ENCODE results near the gene CYTH4.

The CYTH4 gene

DNA sequence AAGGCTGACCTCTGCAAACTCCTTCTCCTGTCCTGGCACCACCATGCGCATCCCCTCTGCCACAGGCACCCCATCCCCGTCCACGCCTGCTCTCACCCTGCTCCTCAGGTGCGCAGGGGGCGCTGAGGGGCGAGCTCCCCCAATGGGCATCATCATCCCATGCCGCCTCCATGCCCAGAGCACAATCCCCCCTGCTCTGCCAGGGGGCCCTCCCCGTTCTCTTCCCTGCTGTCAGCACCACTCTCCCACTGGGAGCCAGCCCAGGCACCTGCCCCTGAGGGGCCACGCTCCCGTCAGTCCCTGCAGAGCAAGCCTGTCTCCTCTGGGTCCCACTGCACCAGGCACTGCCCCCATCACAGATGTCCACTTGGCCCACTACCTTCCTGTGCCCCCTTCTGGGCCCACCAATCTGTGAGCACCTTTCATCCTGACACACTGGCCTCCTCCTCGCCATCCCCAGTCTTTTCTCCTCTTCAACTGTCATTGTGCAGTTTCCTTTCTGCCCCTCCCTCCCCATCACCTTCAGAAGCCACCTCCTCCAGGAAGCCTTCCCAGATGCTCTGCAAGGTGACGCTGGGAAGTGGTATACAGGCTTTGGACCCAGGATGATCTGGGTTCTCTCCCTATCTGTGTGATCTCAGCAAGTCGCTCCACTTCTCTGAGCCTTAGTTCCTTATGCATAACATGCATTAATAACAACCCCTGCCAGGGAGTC lies 62.6 kb downstream of the CYTH4 start:
- DNase-seq (ENCODE audit: low spot score) (no peak), FAIRE-seq (no peak)

DNA sequence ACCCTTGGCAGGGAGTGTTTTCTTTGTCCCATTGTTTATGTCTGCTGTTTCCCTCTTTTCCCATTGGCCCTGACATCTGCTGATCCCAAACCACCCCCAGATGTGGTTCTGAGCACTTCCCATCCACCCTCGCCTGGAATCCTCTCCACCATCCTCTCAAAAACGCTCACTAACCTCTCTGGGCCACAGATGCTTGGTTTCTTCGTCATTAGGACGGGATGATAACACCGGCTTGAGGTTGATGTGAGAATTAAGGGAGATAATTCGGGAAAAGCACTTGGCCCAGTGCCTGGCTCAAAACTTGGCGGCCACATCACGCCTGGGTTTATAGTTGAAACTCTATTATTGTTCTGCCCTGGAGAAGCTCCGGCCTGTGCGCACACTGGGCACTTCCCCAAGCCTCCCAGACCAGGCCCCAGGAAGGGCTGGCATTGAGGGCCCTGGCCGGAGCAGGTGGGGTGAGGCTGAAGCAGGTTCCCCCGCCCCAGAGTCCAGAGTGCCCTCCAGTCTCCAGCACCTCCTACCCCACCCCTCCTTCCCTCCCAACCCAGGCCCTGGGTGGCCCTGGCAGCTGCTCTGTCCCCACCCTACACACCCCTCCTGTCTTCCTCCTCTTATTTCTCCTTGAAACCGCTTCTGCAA lies 63.7 kb downstream of the CYTH4 start:
- peak; percentile 44 for DNase-seq (ENCODE audit: low spot score)
- FAIRE-seq = peak; percentile 61

DNA sequence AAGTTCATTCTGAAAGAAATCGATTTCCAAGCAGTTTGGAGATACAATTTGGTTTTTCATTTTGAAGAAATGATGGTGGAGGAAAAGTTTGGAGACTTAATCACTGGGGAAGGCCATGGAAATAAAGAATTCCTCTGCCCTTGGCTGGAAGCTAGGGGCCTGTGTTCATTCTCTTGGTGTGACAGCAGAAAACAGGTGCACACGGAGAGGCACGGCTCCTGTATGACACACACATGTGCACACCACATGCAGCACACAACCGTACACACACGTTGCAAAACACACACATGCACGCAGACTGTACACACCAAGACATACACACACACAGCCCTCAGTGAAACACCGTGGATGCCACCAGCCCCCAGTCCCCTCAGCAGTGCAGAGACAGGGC lies 64.2 kb downstream of the CYTH4 start:
- DNase-seq (ENCODE audit: low spot score) = no peak
- FAIRE-seq = no peak

DNA sequence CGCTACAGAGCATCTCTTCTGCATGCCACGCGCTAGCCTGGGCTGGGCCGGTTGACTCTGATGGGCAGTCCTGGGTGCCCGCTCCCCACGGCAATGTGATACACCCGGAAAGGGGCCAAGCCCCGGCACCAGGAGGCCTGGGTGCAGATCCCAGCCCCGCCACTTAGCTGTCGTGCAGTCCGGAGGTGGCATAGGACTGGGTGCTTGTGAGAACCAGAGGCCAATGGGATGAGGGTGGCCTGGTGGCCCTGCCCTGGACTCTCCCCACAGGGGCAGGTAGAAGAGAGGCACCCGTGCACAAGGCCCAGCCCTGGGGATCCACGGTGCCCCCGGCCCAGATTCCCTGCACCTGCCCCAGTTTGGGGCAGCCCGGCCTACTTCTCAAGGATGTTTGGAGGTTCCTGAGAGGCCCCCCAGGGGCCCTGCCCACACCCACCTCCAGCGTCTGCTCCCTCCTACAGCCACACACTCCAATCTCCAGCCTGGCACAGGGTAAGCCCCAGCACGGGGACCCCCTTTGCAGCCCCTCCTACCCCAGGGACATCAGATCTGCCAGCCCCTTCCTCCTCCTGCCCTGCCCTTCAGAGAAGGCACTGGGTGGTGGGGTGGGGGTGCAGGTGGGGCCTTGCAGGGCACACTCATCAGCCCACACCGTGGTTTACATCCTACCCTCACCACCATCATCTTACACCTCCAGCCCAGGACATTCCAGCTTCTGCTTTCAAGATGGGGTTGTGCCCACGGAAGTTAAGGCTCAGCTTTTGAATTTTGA lies 66.9 kb downstream of the CYTH4 start:
- no peak for FAIRE-seq

DNA sequence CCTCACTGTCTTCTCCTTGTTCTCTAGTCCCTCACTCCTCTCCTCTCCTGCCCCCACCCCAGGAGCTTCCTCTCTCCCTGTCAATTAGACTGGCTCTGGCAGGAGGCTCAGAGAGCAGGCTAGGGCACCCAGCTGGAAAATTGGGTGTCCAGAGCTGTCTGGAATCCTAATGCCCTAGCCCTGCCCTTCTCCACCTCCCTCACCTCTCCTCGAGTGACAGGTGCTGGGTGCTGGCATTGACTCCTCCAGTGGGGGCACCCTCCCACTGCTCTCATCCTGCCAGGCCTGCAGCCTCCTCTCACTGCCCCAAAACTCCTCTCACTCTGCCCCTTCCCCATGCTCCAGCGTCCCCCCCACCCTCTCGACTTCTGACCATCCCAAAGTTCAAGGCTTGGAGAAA lies 68.9 kb downstream of the CYTH4 start:
- no peak for FAIRE-seq

More for the DNA sequence above, 66.9 kb downstream of the CYTH4 start:
- DNase-seq (ENCODE audit: low spot score) = no peak

DNA sequence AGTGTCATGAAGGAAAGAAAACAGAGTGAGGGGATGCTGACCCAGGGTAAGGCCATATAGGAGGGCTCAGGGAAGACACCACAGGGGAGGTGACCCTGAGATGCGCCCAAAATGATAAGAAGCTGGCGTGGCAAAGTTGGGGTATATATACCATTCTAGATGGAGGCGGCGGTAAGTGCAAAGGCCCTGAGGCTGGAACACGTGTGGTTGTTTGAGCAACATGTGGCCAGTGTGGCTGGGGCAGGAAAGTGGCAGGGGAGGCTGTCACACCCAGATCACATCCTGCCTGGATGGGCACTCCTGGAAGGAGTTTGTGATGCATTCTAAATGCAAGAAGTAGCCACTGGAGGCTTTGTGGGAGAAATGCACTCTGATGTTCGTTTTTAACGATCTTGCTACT lies 70.2 kb downstream of the CYTH4 start:
- FAIRE-seq (no peak), DNase-seq (ENCODE audit: low spot score) (no peak)

More for the DNA sequence above, 68.9 kb downstream of the CYTH4 start:
- no peak for DNase-seq (ENCODE audit: low spot score)

DNA sequence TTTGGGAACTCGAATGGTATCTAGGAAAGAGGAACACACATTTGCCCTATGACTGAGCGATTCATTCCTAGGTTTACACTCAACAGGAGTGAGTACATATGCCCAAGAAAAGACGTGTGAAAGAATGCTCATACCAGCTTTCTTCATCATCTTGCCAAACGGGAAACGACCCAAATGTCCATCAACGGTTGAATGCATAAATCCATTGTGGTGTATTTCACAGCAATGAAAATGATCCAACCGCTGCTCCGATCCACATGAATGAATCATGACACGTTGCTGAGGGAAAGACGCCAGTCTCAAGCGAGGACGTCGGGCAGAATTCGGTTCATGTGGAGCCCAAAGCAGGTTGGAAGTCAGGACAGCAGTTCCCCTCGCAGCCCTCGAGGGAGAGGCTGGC lies 71.5 kb downstream of the CYTH4 start:
- FAIRE-seq (peak; percentile 94), DNase-seq (ENCODE audit: low spot score) (peak; percentile 93)

DNA sequence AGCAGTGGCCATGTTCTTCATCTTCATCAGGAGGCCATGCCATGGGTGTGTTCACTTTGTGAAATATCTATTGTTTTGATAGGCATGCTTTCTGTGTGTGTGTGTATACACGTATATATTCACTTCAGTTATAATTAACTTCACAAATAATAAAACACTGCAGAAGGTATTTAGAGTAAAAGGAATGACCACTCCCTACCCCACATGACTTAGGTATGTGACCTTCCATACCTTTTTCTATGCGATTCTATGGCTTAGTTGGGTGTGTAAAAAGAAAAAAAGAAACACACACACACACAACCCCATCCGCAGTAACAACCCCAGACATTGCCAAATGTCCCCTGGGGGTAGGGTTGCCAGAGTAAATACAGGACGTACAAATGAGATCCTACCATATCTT lies 72.0 kb downstream of the CYTH4 start:
- DNase-seq (ENCODE audit: low spot score) = no peak
- no peak for FAIRE-seq

DNA sequence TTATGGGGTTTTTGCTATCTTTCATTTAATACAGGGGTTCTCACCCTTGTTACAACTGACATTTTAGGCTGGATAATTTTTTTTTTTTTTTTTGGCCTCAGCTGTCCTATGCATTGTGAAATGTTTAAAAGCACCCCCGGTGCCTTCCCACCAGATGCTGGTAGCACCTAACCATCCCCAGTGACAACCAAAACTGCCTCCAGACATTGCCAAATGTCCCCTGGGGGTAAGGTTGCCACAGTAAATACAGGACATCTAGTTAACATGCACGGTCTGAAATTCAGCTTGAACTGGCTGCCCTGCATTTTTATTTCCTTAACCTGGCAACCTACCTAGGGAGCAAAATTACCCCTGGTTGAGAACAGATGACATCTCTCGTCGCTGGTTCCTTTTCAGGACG lies 72.4 kb downstream of the CYTH4 start:
- FAIRE-seq = no peak
- DNase-seq (ENCODE audit: low spot score) = no peak

DNA sequence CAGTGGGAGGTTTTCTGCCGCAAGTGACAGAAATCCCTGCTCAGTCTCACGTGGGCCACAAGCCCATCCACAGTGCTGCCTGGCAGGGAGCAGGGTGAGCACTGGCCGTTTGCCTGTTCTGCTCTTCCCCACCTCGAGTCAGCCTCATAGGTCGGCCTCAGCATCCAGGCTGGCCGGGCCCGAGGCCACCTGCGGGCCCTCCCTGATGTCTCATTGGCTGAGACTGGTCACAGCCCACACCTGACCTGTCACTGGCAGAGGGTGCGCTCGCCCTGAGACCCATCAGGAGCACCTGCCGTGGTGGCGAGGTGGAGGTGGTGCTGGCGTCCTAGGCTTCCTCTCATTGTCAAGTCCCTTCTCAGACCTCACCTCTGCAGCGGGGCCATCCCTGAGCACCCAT lies 72.9 kb downstream of the CYTH4 start:
- FAIRE-seq = no peak

DNA sequence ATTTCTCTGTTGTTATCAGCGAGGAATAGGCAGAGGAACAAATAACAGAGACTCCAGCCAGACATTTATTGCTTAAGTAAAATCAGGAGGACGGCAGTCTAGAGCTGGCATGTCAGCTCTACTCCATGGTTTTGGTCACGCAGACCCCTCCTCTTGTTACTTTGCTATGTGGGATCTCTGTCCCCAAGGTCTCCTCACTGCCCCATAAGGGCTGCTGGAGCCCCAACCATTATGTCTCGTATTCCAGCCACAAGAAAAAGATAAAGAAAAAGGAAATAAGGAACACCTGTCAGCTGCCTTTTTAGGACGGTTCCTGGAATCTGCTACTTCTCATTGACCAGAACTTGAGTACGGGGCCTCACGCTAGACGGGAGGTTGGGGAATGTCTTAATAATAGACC lies 74.6 kb downstream of the CYTH4 start:
- FAIRE-seq (no peak), DNase-seq (ENCODE audit: low spot score) (no peak)

More for the DNA sequence above, 72.9 kb downstream of the CYTH4 start:
- no peak for DNase-seq (ENCODE audit: low spot score)

DNA sequence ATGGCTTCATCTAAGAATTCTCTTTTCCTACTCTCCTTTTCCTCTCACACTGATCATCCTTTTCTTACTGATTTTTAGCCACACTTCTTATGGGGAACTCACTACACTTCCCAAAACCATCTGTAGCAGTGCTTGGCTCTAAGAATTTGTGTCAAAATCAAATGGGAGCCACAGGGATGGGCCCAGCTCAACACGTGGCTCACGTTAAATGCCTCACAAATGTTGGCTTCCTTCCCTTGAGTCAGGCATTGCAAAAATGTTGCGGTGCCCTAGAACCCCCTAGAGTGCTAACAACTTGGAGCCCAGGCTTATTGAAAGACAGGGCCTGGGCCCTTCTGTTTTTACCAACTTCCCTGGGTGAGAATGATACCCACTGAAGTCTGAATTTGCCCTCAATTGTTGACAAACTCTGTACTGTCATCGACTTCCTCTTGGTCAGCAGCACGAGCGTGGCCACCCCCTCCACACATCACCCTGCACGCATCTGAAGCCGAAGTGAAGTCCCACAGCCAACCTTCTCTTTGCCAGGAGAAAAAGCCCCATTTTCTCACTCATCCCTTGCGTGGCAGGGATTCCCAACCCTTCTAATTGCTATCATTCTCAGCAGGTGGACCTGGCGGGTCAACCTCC lies 75.3 kb downstream of the CYTH4 start:
- no peak for DNase-seq (ENCODE audit: low spot score)
- FAIRE-seq = no peak

DNA sequence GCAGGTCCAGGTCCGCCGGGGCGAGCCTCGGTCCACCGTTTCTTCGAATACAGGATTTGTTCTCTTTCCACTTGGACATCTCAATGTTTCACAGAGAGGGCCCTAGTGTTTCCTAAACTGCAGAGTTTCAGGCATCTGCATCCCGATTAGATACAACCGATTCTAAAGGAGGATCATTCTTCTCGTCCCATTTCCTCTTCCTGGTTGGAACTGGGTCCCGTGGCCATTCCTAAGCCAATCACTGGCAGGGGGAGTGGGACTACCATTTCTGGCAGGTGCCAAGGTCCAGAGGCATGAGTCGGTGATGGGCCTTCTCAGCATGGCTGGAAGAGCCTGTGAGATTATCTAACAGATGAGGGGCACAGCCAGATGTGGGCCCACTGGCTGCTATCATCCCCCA lies 76.1 kb downstream of the CYTH4 start:
- FAIRE-seq = no peak
- no peak for DNase-seq (ENCODE audit: low spot score)

DNA sequence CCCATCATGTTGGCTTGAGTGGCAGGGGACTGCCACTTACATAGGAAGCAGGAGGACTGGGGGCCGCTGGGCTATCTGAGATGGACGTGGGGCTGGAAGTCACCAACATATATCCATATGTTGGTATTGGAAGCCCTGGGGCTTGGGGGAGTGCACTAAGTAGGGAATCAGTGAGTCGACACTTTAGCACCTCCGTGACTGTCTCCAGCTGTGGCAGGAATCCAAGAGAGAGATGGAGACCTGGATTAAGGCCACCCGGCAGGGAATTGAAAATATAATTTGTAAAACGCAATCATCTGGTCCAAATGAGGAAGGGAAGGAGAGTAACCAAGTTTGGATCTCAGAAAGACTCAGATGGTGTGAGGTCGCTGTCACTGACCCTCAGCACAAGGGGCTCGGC lies 76.6 kb downstream of the CYTH4 start:
- FAIRE-seq = no peak

DNA sequence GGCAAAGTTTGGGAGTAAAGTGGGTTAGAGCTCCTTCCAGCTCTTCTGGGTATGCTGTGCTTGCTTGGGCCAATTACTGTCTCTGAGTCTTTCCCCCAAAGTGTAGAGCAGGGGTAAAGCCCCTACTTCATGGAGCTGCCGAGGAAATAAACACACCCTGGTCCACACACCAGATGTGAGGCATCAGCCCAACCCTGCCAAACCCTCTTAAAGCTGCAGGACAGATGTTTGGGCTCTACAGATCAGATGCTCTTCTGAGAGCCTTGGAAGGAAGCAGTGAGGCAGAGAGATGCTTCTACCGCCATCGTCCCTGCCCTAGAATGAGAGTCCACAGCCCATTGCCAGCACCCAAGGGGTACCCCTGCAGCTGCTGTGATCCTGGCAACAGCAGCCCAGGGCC lies 80.3 kb downstream of the CYTH4 start:
- no peak for DNase-seq (ENCODE audit: low spot score)
- no peak for FAIRE-seq

More for the DNA sequence above, 76.6 kb downstream of the CYTH4 start:
- DNase-seq (ENCODE audit: low spot score) = no peak

DNA sequence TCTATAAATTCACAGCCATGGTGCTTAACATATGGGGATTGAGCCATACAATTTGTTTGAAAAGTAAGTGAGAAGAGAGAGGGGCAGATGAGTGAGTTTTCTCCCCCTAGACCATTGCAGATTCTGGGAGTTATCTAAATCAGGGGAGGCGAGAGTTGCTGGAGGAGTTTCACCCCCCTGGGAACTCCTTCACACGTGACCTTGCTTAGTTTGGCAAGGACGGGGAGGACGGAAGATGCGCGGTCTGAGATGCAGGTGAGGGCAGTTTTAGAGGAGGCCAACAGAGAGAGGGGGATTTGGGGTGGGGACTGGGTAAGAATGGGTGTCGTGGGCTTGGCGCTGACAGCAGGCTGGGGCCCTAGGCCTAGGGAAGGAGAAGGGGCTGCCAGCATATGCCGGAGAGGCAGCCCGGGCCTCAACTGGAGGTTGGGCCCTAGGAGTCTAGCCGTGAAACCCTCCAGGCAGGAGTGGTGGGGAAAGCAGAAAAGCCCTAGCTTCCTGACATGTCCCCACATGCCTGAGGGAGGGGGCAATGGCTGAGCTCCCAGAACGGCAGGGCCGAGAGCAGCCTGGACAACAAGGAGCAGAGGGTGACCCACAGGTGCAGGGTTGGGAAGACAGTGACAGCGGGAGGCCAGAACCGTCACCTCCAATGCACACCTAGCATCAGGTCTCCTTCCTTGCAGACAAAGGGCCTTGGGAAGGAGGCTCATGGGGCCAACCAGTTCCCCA lies 81.1 kb downstream of the CYTH4 start:
- no peak for DNase-seq (ENCODE audit: low spot score)
- FAIRE-seq = no peak
